Activated naive CD4-positive, alpha-beta T cell treated with anti-CD3 and anti-CD28 coated beads for 36 hours (primary cell): ENCODE results near the gene CGB8. TPM values are rescaled to one million over a fixed set of nuclear protein-coding genes. Genes with fewer than 3 reads are reported as not detected.
"Not testable (repeated sequence)": the region's sequence is repeated elsewhere in the genome, so short reads cannot be mapped to it uniquely, and the experiment has no call there.

Source experiments
- CTCF ChIA-PET: fragments of 350-600 bp; sonication (Branson Sonifier 250); formaldehyde crosslinking; loops from one replicate; lab custom pipeline; 2021; ENCODE audit warnings: antibody characterized with exemption; lab: Charles Lee
- DNase-seq: peaks from one replicate; pipeline ENCODE4 v3.0.0-alpha.2; 2020
- H3K27ac Mint-ChIP-seq: one replicate; pipeline ENCODE4 v1.8.0; 2021; ENCODE audit warnings: mild to moderate bottlenecking, mixed read lengths
- H3K27me3 Mint-ChIP-seq: one replicate; pipeline ENCODE4 v1.8.0; 2021; ENCODE audit warnings: low read depth, mixed read lengths
- H3K36me3 Mint-ChIP-seq: one replicate; pipeline ENCODE4 v1.8.0; 2021; ENCODE audit warnings: low read depth, mixed read lengths
- H3K4me1 Mint-ChIP-seq: one replicate; pipeline ENCODE4 v1.8.0; 2021; ENCODE audit warnings: low read depth, mixed read lengths
- H3K4me3 Mint-ChIP-seq: one replicate; pipeline ENCODE4 v1.8.0; 2021; ENCODE audit warnings: mild to moderate bottlenecking, moderate library complexity, mixed read lengths
- H3K9me3 Mint-ChIP-seq: one replicate; pipeline ENCODE4 v1.8.0; 2021; ENCODE audit warnings: mixed read lengths
- intact Hi-C: fragments of 100-400 bp; cut with micrococcal nuclease; formaldehyde crosslinking; loops from one replicate; pipeline ENCODE4 v1.15.1; 2023
- total RNA-seq, 2 experiments: library from RNA; stranded (reverse); gene quantifications; one replicate each; pipeline ENCODE4 v1.2.3, GENCODE V29; 2021

Gene CGB8
- total RNA-seq, 2 experiments from 2014 or later, result not detected

DNA sequence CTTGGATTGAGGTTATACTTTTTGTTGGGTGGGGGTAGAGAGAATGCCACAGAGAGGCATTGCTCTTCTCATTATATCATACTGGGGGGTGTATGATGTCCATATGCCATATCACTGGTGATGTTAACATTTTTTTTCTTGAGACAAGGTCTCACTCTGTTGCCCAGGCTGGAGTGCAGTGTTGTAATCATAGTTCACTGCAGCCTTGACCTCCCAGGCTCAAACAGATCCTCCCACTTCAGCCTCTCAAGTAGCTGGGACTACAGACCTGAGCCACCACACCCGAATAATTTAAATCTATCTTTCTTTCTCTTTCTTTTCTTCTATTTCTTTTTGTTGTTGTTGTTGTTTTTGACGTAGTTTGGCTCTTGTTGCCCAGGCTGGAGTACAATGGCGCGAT is 31.5 kb upstream of the CGB8 start:
- no peak for DNase-seq
- Mint-ChIP-seq H3K4me3 (no peak overlapping the region), H3K4me1 (peaks cover 5% of the 10 kb centered on the region), H3K36me3 (peaks cover 2% of the 10 kb centered on the region), H3K9me3 (no peaks in the 10 kb centered on the region), H3K27ac (no peak overlapping the region), H3K27me3 (peaks cover 4% of the 10 kb centered on the region)
- CTCF ChIA-PET, result interaction anchor here (0.7 kb wide), 1 partner anchor 17 kb away, joined by 3 read pairs; no protein-coding TSS in a partner anchor
- intact Hi-C loops, result no loop called here

DNA sequence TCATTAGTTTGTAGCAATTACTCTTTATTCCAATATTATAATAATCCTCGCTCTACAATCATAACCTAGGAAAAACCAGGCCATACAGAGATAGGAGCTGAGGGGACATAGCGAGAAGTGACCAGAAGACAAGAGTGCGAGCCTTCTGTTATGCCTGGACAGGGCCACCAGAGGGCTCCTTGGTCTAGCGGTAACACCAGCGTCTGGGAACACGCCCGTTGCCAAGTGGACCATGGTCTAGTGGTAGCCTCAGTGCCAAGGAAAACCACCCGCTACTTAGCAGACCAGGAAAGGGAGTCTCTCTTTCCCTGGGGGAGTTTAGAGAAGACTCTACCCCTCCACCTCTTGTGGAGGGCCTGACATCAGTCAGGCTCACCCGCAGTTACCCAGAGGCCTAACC is 26.0 kb upstream of the CGB8 start:
- not testable (repeated sequence) for H3K4me3 Mint-ChIP-seq, H3K36me3 Mint-ChIP-seq, H3K27ac Mint-ChIP-seq, H3K9me3 Mint-ChIP-seq, H3K4me1 Mint-ChIP-seq
- CTCF ChIA-PET, result interaction anchor here (0.6 to 1.6 kb wide), 5 partner anchors 17 to 222 kb away, joined by 3 to 5 read pairs (median 4); partner anchors contain the start of gene CGB7
- intact Hi-C loops, result loop anchor here (1.0 to 10.0 kb wide), 3 partner anchors 70 to 150 kb away; no protein-coding TSS in a partner anchor
- DNase-seq, result peak; percentile 48
- H3K27me3 Mint-ChIP-seq, result peaks cover 36% of the 10 kb centered on the region

DNA sequence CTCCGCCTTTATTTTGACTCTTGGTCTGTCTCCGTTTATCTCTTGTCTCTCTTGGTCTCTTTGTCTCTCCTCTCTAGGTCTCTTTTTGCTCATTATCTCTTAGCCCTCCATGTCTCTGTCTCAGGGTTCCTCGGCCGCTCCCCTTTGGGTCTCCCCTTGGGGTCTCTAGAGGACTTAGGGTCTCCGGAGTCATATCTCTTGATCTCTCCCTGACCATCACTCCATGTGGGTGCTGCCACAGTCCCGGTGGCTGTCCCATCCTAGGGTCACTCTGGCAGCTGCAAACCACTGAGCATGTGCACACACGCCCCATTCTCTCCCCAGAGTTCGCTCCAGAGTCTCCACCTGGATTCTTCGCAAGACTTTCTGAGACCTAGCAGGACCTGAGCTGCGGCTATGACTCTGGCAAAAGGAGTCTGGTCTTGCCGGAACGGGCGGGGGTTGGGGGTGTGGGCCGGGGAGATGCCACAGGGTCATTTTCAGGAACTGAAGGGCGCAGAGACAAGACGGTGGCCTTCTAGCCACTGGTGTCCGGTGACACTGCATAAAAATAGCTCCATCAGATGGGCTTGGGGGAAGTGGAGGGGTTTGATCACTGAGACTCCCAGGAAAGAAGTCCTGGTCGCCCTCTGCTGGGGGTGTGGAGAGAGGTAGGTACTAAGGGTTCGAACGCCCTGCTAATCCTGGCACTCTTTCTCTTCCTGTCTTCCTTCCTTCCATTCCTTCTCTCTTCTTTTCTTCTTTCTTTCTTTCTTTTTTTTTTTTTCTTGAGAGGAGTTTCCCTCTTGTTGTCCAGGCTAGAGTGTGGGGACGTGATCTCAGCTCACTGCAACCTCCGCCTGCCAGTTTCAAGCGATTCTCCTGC is 24.8 kb upstream of the CGB8 start:
- no peaks in the 10 kb centered on the region for H3K9me3 Mint-ChIP-seq
- no peak overlapping the region for H3K4me3 Mint-ChIP-seq
- intact Hi-C loops, result loop anchor here (2.0 to 10.0 kb wide), 2 partner anchors 71 to 151 kb away; no protein-coding TSS in a partner anchor
- peaks cover 43% of the 10 kb centered on the region for H3K27me3 Mint-ChIP-seq
- CTCF ChIA-PET, result interaction anchor here (0.6 to 1.6 kb wide), 3 partner anchors 16 to 223 kb away, joined by 3 to 5 read pairs (median 4); partner anchors contain the start of gene CGB7
- H3K4me1 Mint-ChIP-seq, result peaks cover 9% of the 10 kb centered on the region
- no peak overlapping the region for H3K27ac Mint-ChIP-seq
- H3K36me3 Mint-ChIP-seq, result peaks cover 1% of the 10 kb centered on the region
- peak; percentile 26 for DNase-seq

DNA sequence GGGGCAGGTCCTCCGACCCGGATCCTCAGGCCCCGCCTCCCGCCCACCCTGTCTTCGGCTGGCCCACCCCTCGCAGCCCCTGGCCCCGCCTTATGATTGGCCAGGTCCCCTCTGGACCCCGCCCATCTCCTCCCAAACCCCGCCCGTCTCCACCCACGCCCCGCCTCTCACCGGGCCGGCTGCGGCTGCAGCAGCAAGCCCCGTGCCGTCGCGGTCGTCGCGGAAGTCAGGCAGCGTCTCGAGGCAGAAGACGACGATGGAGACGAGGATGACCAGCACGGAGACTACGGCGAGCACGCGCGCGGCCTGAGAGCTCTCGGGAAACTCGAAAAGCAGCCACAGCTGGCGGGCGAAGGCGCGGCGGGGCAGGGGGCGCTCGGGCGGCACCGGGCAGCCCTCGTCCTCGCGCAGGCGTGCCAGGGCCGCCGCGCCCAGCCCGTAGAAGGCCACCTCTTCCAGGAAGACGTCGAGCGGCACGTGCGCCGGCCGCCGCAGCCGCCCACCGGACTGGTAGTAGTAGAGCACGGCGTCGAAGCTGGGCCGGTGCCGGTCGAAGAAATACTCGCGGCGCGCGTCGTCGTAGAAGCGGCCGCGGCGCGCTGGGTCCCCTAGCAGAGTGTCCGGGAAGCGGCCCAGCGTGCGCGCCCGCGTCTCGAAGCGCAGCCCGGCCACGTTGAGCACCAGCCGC is 23.1 kb upstream of the CGB8 start:
- DNase-seq, result peak; percentile 23

DNA sequence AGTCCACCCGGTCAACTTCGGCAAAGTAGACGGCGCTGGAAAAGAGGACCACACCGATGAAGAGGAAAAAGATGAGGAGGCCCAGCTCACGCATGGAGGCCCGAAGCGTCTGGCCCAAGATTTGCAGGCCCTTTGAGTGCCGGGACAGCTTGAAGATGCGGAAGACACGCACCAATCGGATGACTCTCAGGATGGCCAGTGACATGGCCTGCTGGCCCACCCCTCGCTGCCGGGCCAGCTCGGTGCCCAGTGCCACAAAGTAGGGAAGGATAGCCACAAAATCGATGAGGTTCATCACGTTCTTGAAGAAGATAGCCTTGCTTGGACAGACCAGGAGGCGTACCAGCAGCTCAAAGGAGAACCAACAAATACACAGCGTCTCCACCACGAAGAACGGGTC is 21.5 kb upstream of the CGB8 start:
- Mint-ChIP-seq H3K27me3 (peaks cover 61% of the 10 kb centered on the region), H3K36me3 (peaks cover 1% of the 10 kb centered on the region), H3K4me3 (no peak overlapping the region), H3K27ac (no peak overlapping the region), H3K4me1 (peaks cover 9% of the 10 kb centered on the region), H3K9me3 (no peaks in the 10 kb centered on the region)
- CTCF ChIA-PET, result interaction anchor here (1.0 to 2.1 kb wide), 3 partner anchors 28 to 76 kb away, joined by 3 to 6 read pairs (median 3); no protein-coding TSS in a partner anchor
- intact Hi-C loops, result loop anchor here (10.0 kb wide), 1 partner anchor 154 kb away; no protein-coding TSS in a partner anchor
- no peak for DNase-seq

More for the DNA sequence above, 23.1 kb upstream of the CGB8 start:
- Mint-ChIP-seq H3K27me3 (peaks cover 50% of the 10 kb centered on the region), H3K27ac (no peak overlapping the region), H3K4me3 (no peak overlapping the region), H3K36me3 (peaks cover 1% of the 10 kb centered on the region), H3K9me3 (no peaks in the 10 kb centered on the region), H3K4me1 (peaks cover 9% of the 10 kb centered on the region)
- intact Hi-C loops, result loop anchor here (10.0 kb wide), 1 partner anchor 153 kb away; no protein-coding TSS in a partner anchor
- CTCF ChIA-PET, result no interaction called here

DNA sequence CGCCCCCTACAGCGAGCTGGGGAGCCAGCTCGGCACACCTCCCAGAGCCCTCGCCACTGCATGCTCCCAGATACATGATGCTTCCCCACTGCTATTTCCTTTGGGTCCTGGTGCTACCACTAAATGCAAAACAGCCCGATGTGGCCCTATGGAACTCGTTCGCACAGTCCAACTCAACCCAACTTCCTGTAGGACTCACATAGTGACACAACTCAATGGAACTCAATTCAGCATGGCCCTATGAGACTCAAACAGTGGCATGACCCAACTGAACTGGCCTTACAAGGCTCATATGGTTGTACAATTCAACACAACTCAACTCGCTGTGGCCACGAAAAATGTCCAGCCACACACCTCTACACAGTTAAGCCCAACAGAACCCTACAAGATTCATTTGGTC is 20.1 kb upstream of the CGB8 start:
- Mint-ChIP-seq H3K4me1 (peaks cover 11% of the 10 kb centered on the region), H3K4me3 (no peak overlapping the region), H3K36me3 (peaks cover 1% of the 10 kb centered on the region), H3K27ac (no peak overlapping the region), H3K9me3 (no peaks in the 10 kb centered on the region), H3K27me3 (peaks cover 63% of the 10 kb centered on the region)
- CTCF ChIA-PET, result interaction anchor here (2.1 kb wide), 1 partner anchor 69 kb away, joined by 6 read pairs; no protein-coding TSS in a partner anchor
- intact Hi-C loops, result no loop called here
- DNase-seq, result no peak

DNA sequence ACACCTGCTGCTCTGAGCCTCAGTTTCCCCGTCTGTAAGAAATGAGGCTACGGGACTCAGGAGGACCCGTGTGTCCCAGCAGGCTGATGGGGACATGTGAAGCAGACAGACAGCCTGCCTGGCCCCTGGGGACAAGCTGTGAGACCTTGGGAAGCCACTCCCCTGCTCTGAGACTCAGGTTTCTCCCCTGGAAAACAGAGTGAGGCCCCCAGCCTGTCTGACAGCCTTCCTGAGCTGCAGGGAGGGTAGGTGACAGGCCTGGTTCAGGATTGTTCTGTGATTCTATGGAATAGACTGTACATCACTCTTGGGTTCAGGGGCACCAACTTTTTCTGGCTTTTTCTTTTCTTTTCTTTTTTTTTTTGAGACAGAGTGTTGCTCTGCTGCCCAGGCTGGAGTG is 18.6 kb upstream of the CGB8 start:
- Mint-ChIP-seq H3K4me1 (peaks cover 2% of the 10 kb centered on the region), H3K4me3 (no peak overlapping the region), H3K9me3 (no peaks in the 10 kb centered on the region), H3K36me3 (no peaks in the 10 kb centered on the region), H3K27ac (no peak overlapping the region), H3K27me3 (peaks cover 57% of the 10 kb centered on the region)
- DNase-seq, result no peak
- CTCF ChIA-PET, result no interaction called here
- intact Hi-C loops, result no loop called here

DNA sequence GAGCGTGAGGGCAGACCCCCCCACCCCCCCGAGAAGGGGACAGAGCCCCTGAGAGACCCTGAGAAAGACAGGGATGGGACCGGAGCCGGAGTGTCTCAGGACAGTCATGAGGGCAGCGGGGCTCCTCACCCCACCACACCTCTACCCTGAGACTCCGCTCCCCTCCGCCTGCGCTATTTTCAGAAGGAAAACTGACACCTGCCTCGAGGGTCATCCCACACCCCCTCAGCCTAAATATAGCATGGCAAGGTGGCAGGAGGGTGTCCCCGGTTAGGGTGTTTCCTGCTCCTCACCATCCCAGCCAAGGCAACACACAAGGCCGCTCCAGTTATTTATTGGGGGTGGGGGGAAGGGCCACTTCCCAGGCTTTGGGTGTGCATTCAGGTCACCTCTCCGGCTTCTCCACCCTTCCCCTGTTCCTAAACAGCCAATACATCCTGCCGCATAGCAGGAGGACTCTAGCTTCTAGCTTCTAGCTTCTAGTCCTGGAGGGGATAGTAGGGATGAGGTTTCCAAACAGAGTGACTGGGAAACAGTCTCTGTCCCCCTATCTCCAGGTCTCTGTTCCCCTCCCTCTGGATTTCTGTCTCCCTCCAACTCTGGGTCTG is 17.1 kb upstream of the CGB8 start:
- intact Hi-C loops, result no loop called here
- H3K4me3 Mint-ChIP-seq, result no peak overlapping the region
- no peak overlapping the region for H3K27ac Mint-ChIP-seq
- DNase-seq, result no peak
- H3K9me3 Mint-ChIP-seq, result no peaks in the 10 kb centered on the region
- CTCF ChIA-PET, result no interaction called here
- H3K36me3 Mint-ChIP-seq, result no peaks in the 10 kb centered on the region
- peaks cover 54% of the 10 kb centered on the region for H3K27me3 Mint-ChIP-seq
- H3K4me1 Mint-ChIP-seq, result peaks cover 2% of the 10 kb centered on the region

DNA sequence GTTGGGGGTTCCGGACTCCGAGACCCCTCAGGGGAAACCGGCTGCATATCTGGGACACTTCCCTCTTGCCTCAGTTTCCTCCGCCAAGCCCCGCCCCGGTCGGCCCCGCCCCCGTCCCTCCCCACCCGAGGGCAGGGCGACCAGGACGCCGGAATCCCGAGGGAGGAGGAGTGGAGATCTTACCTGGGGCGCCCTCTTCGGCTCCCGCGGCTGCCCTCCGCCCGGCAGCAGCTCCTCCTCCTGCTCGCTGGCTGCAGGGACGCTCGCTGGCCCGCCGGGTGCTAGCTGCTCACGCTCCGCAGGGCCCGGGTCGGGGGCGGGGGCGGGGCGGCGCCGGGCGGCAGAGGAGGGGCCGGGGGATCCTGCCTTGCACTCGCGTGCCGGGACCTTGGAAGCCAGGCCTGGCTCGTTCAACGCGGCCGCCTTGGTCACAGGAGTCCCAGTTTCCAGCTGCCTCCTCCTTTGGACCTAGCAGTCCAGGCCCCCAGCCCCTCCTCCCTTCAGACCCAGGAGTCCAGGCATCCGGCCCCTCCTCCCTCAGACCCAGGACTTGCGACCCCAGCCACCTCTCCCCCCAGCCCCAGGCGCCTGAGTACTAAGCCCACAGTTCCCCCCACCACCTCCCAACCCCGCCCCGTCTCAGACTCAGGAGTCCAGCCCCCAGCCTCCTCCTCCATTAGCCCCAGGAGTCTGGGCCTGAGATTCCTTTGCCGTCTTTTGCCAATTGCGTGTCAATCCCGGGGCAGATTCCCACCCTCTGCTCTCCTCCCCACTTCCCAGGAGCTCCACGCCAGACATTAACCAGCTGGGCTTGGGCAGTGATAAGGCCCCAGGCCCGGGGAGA is 16.1 kb upstream of the CGB8 start, which contains the start of gene NTF4:
Gene NTF4, minus strand, starts transcription at position 51 of the 844 bp plus-strand sequence. CDS start 2,821 bp downstream, outside the sequence.
- Mint-ChIP-seq H3K27me3 (peaks cover 53% of the 10 kb centered on the region), H3K4me3 (no peak within 1 kb of the TSS), H3K27ac (no peak within 1 kb of the TSS), H3K4me1 (peaks cover 2% of the 10 kb centered on the region), H3K9me3 (no peaks in the 10 kb centered on the region), H3K36me3 (no peaks in the 10 kb centered on the region)
- CTCF ChIA-PET, result interaction anchor here (0.5 kb wide), 1 partner anchor 277 kb away, joined by 3 read pairs; no protein-coding TSS in a partner anchor
- DNase-seq, result no peak
- intact Hi-C loops, result no loop called here

DNA sequence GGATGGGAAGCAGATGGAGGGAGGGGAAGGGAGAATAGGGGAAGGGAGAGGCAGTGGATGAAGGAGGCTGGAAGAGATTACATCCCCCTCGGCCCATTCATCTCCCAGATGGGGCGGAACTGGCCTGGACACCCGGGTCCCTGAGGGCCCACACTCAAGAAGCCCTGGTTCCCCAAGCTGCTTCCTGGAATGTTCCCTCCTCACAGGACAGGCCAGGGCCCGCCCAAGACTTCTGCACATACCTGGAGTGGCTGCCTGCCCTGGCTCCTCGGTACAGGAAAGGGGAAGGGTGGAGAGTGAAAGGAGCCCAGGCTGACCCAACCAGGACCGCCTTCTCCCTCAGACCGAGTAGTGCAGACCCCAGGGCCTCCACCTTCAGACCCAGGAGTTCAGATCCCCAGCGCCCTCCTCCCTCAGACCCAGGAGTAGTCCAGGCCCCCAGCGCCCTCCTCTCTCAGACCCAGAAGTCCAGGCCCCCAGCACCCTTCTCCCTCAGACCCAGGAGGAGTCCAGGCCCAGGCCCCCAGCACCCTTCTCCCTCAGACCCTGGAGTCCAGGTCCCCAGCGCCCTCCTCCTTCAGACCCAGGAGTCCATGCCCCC is 15.2 kb upstream of the CGB8 start:
- Mint-ChIP-seq H3K27me3 (peaks cover 54% of the 10 kb centered on the region), H3K36me3 (no peaks in the 10 kb centered on the region), H3K4me1 (peaks cover 2% of the 10 kb centered on the region), H3K27ac (no peak overlapping the region), H3K9me3 (no peaks in the 10 kb centered on the region), H3K4me3 (no peak overlapping the region)
- no peak for DNase-seq
- intact Hi-C loops, result no loop called here
- CTCF ChIA-PET, result interaction anchor here (0.5 kb wide), 1 partner anchor 276 kb away, joined by 3 read pairs; no protein-coding TSS in a partner anchor

DNA sequence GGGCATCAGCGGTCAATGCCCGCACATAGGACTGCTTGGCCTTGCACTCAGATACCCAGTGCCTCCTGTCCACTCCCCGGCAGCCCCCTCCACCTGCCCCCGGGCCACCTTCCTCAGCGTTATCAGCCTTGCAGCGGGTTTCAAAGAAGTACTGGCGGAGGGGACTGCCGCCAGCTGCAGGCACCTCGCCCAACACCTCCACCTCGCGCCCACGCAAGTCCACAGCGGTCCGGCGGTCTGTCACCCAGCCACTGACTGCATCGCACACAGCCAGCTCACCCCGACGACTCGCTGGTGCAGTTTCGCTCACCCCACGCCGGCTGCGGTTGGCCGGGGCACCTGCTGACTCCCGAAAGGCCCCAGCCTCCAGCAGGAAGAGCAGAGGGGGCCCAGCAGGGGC is 12.5 kb upstream of the CGB8 start:
- CTCF ChIA-PET, result no interaction called here
- peaks cover 62% of the 10 kb centered on the region for H3K27me3 Mint-ChIP-seq

More for the DNA sequence above, 12.5 kb upstream of the CGB8 start:
- intact Hi-C loops, result no loop called here
- Mint-ChIP-seq H3K4me1 (peaks cover 19% of the 10 kb centered on the region), H3K36me3 (no peaks in the 10 kb centered on the region), H3K9me3 (no peaks in the 10 kb centered on the region), H3K4me3 (no peak overlapping the region), H3K27ac (no peak overlapping the region)
- no peak for DNase-seq
